GM18873 (cell line): ENCODE results near the gene LRRC45.

ENCODE experiments used
- ATAC-seq: cut with Tn5 transposase; IDR thresholded peaks from one replicate; pipeline ENCODE4 v1.9.1; 2021; ENCODE audit warnings: mild to moderate bottlenecking, moderate library complexity, moderate number of reproducible peaks; ENCODE audit not compliant: unreplicated experiment, low FRiP score

Gene LRRC45

GRCh38 chr17:82049106-82049505, 26.0 kb downstream of the LRRC45 start:
- no peak for ATAC-seq

- no peak for ATAC-seq
Measured at GRCh38 chr17:82049521-82049971, 26.4 kb downstream of the LRRC45 start.

- no peak for ATAC-seq
Measured at GRCh38 chr17:82050152-82050760, 27.2 kb downstream of the LRRC45 start.

GRCh38 chr17:82050761-82051641, 27.9 kb downstream of the LRRC45 start:
- no peak for ATAC-seq

GRCh38 chr17:82051776-82052637, 28.9 kb downstream of the LRRC45 start, which contains the start of the genes GPS1 and RFNG:
GPS1 (plus strand) TSS chr17:82051898; CDS start chr17:82051932, 34 bp downstream.
RFNG (minus strand) TSS chr17:82051811; CDS start chr17:82051766, 45 bp downstream.
- no peak for ATAC-seq

- no peak for ATAC-seq
Measured at GRCh38 chr17:82052638-82053059, 29.5 kb downstream of the LRRC45 start.

- no peak for ATAC-seq
Measured at GRCh38 chr17:82053130-82053529, 30.0 kb downstream of the LRRC45 start.

- ATAC-seq = no peak
Measured at GRCh38 chr17:82053556-82054263, 30.6 kb downstream of the LRRC45 start.

- no peak for ATAC-seq
Measured at GRCh38 chr17:82054351-82055022, 31.4 kb downstream of the LRRC45 start.

- no peak for ATAC-seq
Measured at GRCh38 chr17:82055023-82055964, 32.2 kb downstream of the LRRC45 start.

GRCh38 chr17:82055965-82056728, 33.0 kb downstream of the LRRC45 start:
- no peak for ATAC-seq

- no peak for ATAC-seq
Measured at GRCh38 chr17:82056729-82057621, 33.9 kb downstream of the LRRC45 start.

- ATAC-seq = no peak
Measured at GRCh38 chr17:82058230-82058854, 35.2 kb downstream of the LRRC45 start.

GRCh38 chr17:82058855-82059249, 35.7 kb downstream of the LRRC45 start:
- ATAC-seq = no peak

GRCh38 chr17:82059272-82060000, 36.3 kb downstream of the LRRC45 start:
- ATAC-seq = no peak

GRCh38 chr17:82060001-82060380, 36.9 kb downstream of the LRRC45 start:
- ATAC-seq = no peak
